ENCODE results near the gene GPA33.

DNA sequence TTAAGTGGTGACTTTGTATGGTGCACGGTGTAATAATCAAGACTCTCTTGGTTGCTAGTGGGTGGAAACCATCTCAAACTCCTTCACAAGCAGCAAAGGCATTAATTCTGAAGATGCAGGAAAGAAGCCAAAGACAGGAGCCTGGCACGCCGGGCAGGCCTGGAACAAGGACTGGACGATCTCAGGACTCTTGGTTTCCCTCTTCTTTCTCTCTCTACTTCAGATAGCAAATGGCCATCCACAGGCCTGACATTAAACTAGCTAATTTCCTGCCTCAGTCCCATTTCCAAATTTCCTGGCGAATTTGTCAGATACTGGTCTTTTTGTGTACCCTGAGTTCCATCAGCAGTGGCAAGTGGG is 31.9 kb upstream of the GPA33 start:
- TF ChIP-seq, protein P1, sequence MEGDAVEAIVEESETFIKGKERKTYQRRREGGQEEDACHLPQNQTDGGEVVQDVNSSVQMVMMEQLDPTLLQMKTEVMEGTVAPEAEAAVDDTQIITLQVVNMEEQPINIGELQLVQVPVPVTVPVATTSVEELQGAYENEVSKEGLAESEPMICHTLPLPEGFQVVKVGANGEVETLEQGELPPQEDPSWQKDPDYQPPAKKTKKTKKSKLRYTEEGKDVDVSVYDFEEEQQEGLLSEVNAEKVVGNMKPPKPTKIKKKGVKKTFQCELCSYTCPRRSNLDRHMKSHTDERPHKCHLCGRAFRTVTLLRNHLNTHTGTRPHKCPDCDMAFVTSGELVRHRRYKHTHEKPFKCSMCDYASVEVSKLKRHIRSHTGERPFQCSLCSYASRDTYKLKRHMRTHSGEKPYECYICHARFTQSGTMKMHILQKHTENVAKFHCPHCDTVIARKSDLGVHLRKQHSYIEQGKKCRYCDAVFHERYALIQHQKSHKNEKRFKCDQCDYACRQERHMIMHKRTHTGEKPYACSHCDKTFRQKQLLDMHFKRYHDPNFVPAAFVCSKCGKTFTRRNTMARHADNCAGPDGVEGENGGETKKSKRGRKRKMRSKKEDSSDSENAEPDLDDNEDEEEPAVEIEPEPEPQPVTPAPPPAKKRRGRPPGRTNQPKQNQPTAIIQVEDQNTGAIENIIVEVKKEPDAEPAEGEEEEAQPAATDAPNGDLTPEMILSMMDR (IDR thresholded peaks at IDR 0.05; ENCODE audit: insufficient read depth, low read length, poor library complexity, severe bottlenecking): no peak
- TF ChIP-seq EZH2phosphoT487 (conservative IDR thresholded peaks at IDR 0.05; ENCODE audit: low read length): no peak

All from SU-DHL-6 (cell line).